ENCODE measurements around the gene TNRC18.

The TNRC18 gene

DNA sequence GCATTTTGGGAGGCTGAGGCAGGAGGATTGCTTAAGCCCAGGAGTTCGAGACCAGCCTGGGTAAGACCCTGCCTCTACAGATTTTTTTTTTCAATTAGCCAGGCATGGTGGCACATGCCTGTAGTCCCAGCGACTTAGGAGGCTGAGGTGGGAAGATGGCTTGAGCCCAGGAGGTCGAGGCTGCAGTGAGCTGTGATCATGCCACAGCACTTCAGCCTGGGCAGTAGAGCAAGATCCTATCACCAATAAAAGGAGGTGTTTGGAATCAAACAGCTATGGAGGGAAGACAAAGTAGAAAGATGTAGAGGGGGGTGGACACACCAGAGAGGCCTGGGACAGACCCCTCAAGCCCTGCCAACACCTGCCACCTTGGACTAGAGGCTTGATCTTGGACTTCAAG is 9.1 kb upstream of the TNRC18 start:
- Mint-ChIP-seq H3K9me3 (no peaks in the 10 kb centered on the region), H3K36me3 (ENCODE audit: low read depth) (peaks cover 36% of the 10 kb centered on the region), H3K27ac (peak overlapping the region in 1 of 3 experiments; percentile 15), H3K4me1 (peaks cover 24% of the 10 kb centered on the region), H3K4me3 (no peak overlapping the region), H3K27me3 (ENCODE audit: low read depth) (peaks cover 7% of the 10 kb centered on the region)
- no peak for TF ChIP-seq CTCF (IDR thresholded peaks at IDR 0.05; ENCODE audit: unreplicated experiment in 3 of 3)

DNA sequence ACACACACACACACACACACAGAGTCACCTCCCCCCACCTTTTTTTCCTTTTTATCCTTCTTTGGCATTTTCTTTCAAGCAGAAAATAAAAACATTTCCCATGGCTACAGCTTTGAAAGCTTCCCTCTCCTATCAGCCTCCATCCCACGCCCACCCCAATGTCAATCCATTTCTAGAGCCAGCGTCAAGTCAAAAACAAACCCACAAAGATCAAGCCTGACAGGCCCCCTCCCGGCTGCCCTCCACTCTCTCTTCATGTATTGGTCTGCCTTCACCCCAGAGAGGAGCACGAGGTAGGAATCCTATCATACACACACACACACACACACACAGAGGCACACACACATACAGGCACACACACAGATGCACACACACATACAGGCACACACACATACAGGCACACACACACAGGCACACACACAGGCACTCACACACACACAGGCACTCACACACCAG is 8.0 kb upstream of the TNRC18 start:
- Mint-ChIP-seq H3K27ac (peak overlapping the region; percentile 74 to 95 (median 88)), H3K4me1 (peaks cover 24% of the 10 kb centered on the region), H3K9me3 (no peaks in the 10 kb centered on the region), H3K27me3 (ENCODE audit: low read depth) (peaks cover 7% of the 10 kb centered on the region), H3K36me3 (ENCODE audit: low read depth) (peaks cover 32% of the 10 kb centered on the region), H3K4me3 (peak overlapping the region; percentile 69 to 73 (median 73))
- no peak for TF ChIP-seq CTCF (IDR thresholded peaks at IDR 0.05; ENCODE audit: unreplicated experiment in 3 of 3)

DNA sequence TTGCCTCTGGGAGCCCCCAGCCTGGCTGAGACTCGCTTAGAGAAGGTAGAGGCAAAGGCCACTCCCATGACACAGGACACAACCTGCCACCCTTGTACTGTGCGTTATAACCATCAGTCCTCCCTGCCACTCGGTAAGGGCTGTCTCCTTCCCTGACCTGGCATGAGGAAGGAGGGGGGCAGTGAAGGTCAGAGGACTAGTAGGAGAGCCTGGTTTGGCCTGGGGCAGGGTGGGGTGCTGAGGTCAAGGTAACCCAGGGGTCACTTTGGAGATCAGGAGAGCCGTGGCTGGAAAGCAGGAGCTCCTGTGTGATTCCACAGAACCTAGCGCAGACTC is 6.9 kb upstream of the TNRC18 start:
- peak overlapping the region; percentile 97 to 100 (median 98) for H3K27ac Mint-ChIP-seq
- H3K4me1 Mint-ChIP-seq, result peaks cover 24% of the 10 kb centered on the region
- H3K4me3 Mint-ChIP-seq, result peak overlapping the region in 1 of 3 experiments; percentile 91
- H3K27me3 Mint-ChIP-seq (ENCODE audit: low read depth), result peaks cover 7% of the 10 kb centered on the region
- no peaks in the 10 kb centered on the region for H3K9me3 Mint-ChIP-seq
- TF ChIP-seq CTCF (IDR thresholded peaks at IDR 0.05; ENCODE audit: unreplicated experiment in 3 of 3), result no peak
- H3K36me3 Mint-ChIP-seq (ENCODE audit: low read depth), result peaks cover 32% of the 10 kb centered on the region

DNA sequence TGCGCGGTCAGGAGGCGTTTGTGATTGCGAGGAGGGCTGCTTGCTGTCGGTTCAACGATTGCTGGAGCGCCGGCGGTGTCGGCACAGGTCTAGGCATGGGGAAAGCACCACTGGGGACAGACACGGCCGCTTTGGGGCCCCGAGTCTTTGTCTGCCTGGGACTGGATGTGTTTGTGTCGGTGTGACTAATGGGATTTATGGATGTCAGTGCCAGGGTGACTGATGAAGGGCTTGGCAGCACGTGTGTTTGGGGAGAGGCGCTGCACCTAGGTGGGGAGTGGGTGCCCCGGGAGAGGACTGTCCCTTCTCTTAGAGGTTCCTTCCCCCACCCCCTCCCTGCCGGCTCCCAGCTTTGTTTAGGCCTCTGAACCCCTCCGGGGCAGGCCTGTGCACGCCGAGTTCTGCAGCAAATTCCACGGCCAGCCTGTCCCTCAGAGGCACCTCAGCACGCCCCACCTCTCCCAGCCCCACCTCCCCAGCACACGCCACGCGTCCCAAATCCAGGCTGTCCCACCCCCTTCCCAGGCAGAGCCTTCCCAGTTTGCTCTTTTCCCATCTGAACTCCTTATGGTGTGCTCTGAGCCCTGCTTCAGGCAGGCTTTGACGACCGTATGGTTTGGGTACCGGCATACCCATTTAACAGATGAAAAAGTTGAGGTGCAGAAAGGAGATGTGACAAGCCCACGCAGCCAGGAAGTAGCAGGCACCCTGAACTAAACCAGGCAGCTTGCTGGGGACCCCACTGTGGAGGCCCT is 6.4 kb upstream of the TNRC18 start:
- peaks cover 28% of the 10 kb centered on the region for H3K36me3 Mint-ChIP-seq (ENCODE audit: low read depth)
- H3K27ac Mint-ChIP-seq, result peak overlapping the region; percentile 97 to 100 (median 98)
- TF ChIP-seq CTCF (IDR thresholded peaks at IDR 0.05; ENCODE audit: unreplicated experiment in 3 of 3), result no peak
- peak overlapping the region; percentile 91 to 96 (median 96) for H3K4me3 Mint-ChIP-seq
- peaks cover 24% of the 10 kb centered on the region for H3K4me1 Mint-ChIP-seq
- peaks cover 7% of the 10 kb centered on the region for H3K27me3 Mint-ChIP-seq (ENCODE audit: low read depth)
- H3K9me3 Mint-ChIP-seq, result no peaks in the 10 kb centered on the region

DNA sequence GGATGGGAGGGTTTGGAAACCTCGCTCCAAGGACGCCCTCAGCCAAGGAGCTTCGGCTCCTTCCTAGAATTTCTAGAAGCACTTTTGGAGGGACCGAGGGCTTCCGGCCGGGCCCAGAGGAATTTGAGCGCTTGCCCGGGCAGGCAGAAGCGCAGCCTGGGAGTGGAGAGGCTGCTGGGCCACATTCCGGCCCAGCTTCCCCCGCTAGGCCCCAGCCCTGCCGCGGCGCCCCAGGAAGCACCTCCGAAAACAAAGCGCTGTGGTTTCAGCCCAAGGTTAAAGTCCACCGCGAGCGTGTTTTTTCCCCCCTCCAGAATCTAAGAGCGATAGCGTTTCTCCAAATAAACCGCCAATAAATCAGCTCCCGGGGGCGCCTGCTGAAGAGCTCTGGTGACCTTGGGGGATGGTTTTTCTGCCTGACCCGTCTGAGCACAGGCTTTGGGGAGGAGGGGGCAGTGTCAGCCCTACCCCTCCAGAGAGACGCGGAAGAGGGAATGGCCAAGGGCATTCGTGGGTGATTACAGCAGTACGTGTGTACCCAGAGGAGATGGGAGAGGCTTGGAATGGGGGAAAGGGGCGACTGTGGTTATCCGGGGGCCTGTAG is 5.7 kb upstream of the TNRC18 start:
- peaks cover 4% of the 10 kb centered on the region for H3K27me3 Mint-ChIP-seq (ENCODE audit: low read depth)
- peaks cover 24% of the 10 kb centered on the region for H3K4me1 Mint-ChIP-seq
- peaks cover 23% of the 10 kb centered on the region for H3K36me3 Mint-ChIP-seq (ENCODE audit: low read depth)

More for the DNA sequence above, 5.7 kb upstream of the TNRC18 start:
- Mint-ChIP-seq H3K9me3 (no peaks in the 10 kb centered on the region), H3K4me3 (peak overlapping the region; percentile 91 to 96 (median 96)), H3K27ac (peak overlapping the region; percentile 97 to 100 (median 98))
- no peak for TF ChIP-seq CTCF (IDR thresholded peaks at IDR 0.05; ENCODE audit: unreplicated experiment in 3 of 3)

Measured in nephron (organoid).